GM18868 (cell line): ENCODE results near the gene IL17RB.

ENCODE experiments used
- ATAC-seq: cut with Tn5 transposase; IDR thresholded peaks from one replicate; pipeline ENCODE4 v1.9.1; 2021; ENCODE audit warnings: mild to moderate bottlenecking, moderate library complexity; ENCODE audit not compliant: unreplicated experiment

Gene IL17RB, protein sequence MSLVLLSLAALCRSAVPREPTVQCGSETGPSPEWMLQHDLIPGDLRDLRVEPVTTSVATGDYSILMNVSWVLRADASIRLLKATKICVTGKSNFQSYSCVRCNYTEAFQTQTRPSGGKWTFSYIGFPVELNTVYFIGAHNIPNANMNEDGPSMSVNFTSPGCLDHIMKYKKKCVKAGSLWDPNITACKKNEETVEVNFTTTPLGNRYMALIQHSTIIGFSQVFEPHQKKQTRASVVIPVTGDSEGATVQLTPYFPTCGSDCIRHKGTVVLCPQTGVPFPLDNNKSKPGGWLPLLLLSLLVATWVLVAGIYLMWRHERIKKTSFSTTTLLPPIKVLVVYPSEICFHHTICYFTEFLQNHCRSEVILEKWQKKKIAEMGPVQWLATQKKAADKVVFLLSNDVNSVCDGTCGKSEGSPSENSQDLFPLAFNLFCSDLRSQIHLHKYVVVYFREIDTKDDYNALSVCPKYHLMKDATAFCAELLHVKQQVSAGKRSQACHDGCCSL

DNA sequence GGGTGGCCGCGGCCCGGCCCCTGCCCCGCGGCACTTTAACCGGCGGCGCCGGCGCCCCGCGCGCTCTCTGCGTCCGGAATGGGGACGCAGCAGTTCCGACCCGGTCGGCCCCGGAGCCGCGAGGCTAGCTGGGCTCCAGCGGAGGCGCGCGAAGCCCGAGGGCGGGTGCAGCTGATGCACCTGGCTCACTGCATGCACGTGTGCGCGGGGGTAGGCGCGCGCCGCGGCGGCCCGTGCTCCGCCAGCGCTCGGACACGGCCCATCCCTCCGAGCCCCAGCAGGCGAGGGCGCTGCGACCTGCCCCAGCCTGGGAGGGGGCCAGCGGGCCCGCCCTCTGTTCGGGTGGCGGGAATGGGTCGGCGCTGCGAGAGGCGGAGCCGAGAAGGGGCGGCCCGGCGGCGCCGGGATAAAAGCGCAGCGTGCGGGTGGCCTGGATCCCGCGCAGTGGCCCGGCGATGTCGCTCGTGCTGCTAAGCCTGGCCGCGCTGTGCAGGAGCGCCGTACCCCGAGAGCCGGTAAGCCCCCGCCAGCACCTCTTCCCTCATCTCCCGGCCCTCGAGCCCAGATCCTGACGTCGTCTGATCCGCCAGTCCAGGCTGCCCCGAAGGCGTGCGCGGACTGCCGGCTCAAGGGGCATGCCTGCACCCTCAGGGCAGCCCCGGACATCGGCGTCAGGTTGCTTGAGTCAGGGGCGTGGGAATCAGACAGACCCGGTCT is at the start of gene IL17RB, which contains the start of gene CHDH:
TSS of gene IL17RB (plus strand) at position 435 of the 717 bp plus-strand sequence. CDS start at position 456, 21 bp downstream.
TSS of gene CHDH (minus strand) at position 286 of the 717 bp plus-strand sequence. CDS start 22,411 bp downstream, outside the sequence.
- ATAC-seq: peak; percentile 59

DNA sequence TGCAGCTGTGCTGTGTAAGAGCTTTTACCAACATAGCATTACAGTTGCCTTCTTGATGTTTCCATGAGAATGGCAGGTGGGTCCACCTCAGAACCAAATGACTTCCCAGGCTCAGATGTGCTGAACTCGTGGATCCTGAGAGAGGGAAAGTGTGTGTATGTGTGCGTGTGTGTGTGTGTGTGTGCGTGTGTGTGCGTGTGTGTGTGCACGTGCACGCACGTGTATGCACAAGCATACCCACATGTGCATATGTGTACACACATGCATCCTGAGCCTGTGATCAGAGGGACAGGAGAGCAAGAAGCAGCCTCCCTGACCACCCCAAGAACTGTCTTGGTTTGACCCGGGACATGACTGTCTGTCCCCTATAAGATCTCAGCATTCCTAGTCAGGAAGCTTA is 48.2 kb upstream of the IL17RB start:
- no peak for ATAC-seq

GRCh38 chr3:53799338-53799865 is 47.0 kb upstream of the IL17RB start:
- ATAC-seq: no peak

- ATAC-seq: no peak
These were observed 46.1 kb upstream of the IL17RB start for GRCh38 chr3:53800041-53800906.

DNA sequence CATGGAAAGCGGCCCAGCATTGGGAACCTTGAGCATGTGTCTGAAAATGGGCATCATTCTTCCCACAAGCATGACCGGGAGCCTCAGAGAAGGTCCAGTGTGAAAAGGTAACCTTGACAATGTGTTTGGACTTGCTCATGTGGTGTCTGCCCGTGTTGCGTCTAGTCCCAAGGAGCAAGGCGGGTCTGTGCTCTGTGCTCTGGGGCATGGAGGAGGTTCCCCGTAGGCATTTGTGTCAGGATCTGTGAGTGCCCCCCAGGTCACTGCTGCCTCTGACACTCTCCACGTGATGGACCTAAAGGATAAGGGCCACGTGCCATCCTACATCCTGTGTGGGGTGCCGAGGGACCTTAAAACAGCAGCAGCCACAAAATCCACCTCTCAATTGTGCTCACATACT is 45.0 kb upstream of the IL17RB start:
- ATAC-seq: no peak

DNA sequence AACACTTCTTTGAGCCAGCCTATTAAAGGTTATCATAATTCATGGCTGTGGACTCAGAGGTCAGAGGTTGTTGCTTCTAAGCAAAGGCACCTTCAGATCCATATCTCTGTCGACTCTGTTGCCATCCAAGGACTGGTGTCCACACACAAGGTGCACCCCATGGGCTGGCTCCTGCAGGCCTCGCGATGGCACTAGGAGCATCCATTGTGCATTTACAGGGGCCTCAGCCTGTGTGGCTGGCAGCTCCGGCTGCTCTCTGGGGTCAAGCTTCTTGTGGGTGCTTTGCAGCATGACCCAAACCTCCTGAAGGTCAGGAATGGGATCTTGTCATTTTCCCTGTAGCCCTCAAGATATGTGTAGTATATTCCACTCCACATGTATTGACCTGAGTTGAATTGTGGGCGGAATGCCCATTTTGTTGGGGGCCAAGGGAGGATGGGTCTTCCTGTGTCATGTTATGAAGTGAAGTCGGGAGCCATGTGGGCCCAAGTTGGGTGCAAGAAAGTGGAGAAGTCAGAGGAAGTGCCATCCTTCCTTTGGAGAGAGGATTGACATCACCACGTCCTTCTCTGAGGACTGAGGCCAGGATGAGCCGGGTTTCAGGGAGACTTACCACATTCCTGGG is 44.0 kb upstream of the IL17RB start:
- ATAC-seq: no peak

DNA sequence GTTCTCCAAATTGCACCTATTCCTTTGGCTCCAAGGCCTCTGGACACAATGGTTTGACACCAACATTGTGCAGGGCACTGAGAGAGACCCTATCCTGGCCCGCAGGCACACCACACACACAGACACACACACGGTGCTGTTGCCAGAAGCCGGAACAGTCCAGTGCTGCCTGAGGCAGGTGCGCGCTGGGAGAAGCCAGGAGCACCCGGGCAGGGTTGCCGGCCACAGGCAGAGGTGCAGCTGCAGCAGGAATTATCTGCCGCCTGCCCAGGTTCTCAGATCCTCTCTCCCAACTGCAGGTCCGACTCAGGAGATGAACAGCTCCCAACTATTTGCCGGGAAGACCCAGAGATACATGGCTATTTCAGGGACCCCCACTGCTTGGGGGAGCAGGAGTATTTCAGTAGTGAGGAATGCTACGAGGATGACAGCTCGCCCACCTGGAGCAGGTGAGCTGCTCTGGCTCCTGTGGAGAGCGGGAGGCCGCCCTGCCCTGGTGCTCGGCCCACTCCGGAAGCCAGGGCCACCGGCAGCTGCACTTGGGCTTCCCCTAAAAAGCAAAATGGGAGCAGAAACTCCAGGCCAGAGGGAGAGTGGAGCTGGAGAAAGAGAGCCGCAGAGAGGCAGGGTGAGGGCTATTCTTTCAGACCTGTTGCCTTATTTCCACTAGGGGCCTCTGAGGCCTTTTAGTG is 43.1 kb upstream of the IL17RB start:
- no peak for ATAC-seq

GRCh38 chr3:53803816-53804695 is 42.3 kb upstream of the IL17RB start:
- ATAC-seq: no peak

DNA sequence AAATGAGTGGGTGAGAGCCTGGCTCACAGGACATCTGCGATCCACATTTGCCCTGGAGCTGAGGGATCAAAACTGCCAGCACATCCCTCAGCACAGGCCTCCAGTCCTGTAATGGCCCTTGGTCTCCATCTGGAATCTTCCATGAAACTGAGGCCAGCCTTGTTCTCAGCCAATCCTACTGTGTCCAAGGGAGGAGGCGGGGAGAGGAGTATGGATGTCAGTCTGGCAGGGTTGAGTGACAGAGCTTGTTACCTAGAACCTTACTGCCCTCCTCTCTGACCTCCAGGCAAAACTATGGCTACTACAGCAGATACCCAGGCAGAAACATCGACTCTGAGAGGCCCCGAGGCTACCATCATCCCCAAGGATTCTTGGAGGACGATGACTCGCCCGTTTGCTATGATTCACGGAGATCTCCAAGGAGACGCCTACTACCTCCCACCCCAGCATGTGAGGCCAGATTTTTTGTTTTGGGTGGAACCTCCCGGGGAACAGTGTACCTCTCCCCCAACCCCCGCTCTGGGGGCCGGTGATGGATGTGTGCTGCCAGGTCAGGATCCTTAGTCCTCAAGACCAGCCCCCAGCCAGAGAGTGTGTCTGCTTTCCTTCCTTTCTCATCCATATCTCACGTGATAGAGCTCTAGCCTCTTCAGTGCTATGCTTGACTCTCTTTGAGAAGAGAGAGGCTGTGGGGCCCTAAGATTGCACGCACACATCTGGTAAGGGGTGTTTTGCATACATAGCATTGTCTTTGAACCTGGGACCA is 41.5 kb upstream of the IL17RB start:
- ATAC-seq: peak; percentile 83

GRCh38 chr3:53805463-53806159 is 40.8 kb upstream of the IL17RB start:
- ATAC-seq: no peak

DNA sequence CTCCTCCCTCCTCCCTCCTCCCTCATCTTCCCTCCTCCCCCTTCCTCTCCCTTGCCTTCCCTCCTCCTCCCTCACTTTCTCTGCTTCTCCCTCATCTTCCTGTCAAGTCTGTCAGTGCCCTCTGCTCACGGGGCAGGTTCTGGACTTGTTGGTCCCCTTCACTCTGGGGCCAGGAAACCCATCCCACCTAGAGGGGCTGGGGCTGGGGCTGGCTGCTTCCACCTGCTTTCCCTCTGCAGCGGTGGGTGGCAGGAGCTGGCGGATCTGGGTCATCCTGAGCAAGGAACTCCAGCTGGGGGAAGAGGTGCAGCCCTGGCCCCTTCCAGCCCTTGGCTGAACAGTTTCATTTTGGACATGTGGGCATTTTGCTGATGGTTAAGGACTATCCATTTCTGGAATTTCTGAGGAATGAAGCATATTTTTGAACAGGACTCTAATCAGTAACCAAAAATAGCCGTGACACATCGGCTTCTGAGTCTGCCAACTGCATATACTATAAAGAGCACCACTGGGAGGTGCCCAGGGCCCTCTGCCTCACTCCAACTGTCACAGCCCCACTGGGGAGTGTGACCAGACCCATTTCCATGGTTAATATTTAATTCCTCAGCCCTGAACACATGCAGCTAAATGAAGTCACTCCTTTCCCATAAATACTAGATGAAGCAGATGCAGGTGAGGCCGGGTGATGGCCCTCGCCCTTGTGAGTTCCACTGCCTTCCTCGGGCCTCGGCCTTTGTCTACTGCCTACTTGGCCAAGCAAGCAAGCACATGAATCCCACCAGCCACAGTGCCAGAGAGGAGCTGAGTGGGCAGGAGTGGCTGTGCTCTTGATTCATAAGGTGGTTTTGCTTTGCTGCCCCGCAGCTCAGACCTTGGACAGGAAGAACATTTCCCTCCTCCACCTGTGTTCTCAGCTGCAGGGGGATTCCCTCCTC is 39.9 kb upstream of the IL17RB start:
- peak; percentile 51 for ATAC-seq

- peak; percentile 15 for ATAC-seq
These were observed 39.1 kb upstream of the IL17RB start for GRCh38 chr3:53807117-53807810.

GRCh38 chr3:53808496-53808895 is 37.9 kb upstream of the IL17RB start:
- no peak for ATAC-seq

DNA sequence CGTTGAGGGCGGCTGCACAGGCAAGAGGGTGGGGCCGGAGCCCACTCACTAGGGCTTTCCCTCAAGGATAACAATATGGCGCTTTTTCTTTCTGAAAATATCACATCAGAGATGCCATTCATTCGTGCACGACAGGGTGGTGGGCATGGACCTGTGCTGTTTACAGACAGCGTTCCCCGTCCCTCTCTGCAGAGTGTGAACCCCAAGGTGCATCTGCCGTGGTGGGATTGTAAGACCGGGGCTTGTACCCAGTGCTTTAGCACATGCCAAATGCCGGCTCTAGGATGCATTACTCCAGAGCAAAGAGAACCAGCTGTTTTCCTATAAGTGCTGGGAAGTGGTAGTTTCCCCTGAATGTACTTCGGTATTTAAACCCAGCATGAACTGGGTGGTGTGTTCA is 37.1 kb upstream of the IL17RB start:
- no peak for ATAC-seq

DNA sequence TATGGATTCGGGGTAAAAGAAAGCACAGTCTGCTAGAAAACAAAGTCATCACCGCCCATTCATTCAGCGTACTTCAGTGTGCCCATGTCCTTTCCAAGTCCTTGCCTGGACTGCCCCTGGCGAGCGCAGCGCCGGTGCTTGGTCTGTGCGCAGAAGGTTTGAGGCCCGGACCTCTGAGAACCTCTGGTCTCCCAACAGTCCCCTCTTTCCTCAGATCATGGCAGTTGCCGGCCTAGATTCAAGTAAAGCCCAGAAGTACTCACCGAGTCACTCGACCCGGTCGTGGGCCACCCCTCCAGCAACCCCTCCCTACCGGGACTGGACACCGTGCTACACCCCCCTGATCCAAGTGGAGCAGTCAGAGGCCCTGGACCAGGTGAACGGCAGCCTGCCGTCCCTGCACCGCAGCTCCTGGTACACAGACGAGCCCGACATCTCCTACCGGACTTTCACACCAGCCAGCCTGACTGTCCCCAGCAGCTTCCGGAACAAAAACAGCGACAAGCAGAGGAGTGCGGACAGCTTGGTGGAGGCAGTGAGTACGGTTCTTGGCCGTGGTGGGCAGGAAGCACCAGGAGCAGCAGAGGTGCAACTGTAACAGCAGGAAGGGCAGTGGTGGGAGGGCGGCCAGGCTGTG is 36.5 kb upstream of the IL17RB start:
- ATAC-seq: no peak
